IMR-90 (cell line): ENCODE measurements around the gene NLRP3. TPM values are rescaled to one million over a fixed set of nuclear protein-coding genes. Genes with fewer than 3 reads are reported as not detected.

Experiments used
- ATAC-seq: fragments of 200-7000 bp; cut with Tn5 transposase; 2 replicates; pipeline ENCODE4 v1.9.1; 2020; ENCODE audit warnings: low read depth, mild to moderate bottlenecking, moderate library complexity
- BruUV-seq: library from RNA; stranded (reverse); fragments of 400-500 nt; replicated peaks from 2 replicates; lab custom pipeline; 2021; lab: Mats Ljungman, UMichigan
- CTCF ChIA-PET: fragments of 300-600 bp; formaldehyde crosslinking; extraction: SDS; loops from one replicate; lab custom pipeline; 2021; ENCODE audit warnings: antibody characterized with exemption; lab: Yijun Ruan, JAX
- POLR2A ChIA-PET: fragments of 300-600 bp; sonication (Branson Sonifier 250); formaldehyde crosslinking; loops from one replicate; lab custom pipeline; 2022; ENCODE audit warnings: antibody characterized with exemption; ENCODE audit not compliant: unreplicated experiment; lab: Charles Lee
- DNase-seq: peaks from one replicate; pipeline ENCODE4 v3.0.0; 2013
- H2AFZ ChIP-seq: replicated peaks from 2 replicates; pipeline ENCODE3; 2013; ENCODE audit warnings: low read length, mild to moderate bottlenecking; ENCODE audit not compliant: poor library complexity
- H2AK5ac ChIP-seq: 2 replicates; pipeline ENCODE4 v1.6.1; 2013; ENCODE audit warnings: low read depth, low read length, inconsistent platforms
- H2AK9ac ChIP-seq: replicated peaks from 2 replicates; pipeline ENCODE3; 2013; ENCODE audit warnings: mild to moderate bottlenecking, low read depth, low read length, moderate library complexity; ENCODE audit not compliant: poor library complexity
- H2BK120ac ChIP-seq: 2 replicates; pipeline ENCODE4 v1.6.1; 2013; ENCODE audit warnings: low read depth, low read length, inconsistent platforms
- H2BK15ac ChIP-seq: 3 replicates; pipeline ENCODE4 v1.6.1; 2013; ENCODE audit warnings: low read depth, low read length, inconsistent platforms
- H2BK20ac ChIP-seq: 2 replicates; pipeline ENCODE4 v1.6.1; 2013; ENCODE audit warnings: low read depth, mild to moderate bottlenecking, inconsistent platforms, low read length, moderate library complexity
- H2BK5ac ChIP-seq: 2 replicates; pipeline ENCODE4 v1.6.1; 2013; ENCODE audit warnings: mild to moderate bottlenecking, low read depth, low read length, inconsistent platforms; ENCODE audit not compliant: poor library complexity, severe bottlenecking
- H3K14ac ChIP-seq: replicated peaks from 2 replicates; pipeline ENCODE4 v1.6.1; 2013; ENCODE audit warnings: low read depth, low read length, inconsistent platforms
- H3K18ac ChIP-seq: 2 replicates; pipeline ENCODE4 v1.6.1; 2013; ENCODE audit warnings: low read depth, low read length, control low read depth
- H3K23ac ChIP-seq: 2 replicates; pipeline ENCODE4 v1.6.1; 2013; ENCODE audit warnings: low read depth, low read length, inconsistent platforms
- H3K27ac ChIP-seq: 2 replicates; pipeline ENCODE4 v1.5.1; 2013; ENCODE audit warnings: mild to moderate bottlenecking, control low read depth, low read length; ENCODE audit not compliant: insufficient read depth
- H3K27me3 ChIP-seq: 2 replicates; pipeline ENCODE4 v1.6.1; 2013; ENCODE audit warnings: low read length; ENCODE audit not compliant: control insufficient read depth, insufficient read depth
- H3K36me3 ChIP-seq: 2 replicates; pipeline ENCODE4 v1.6.1; 2013; ENCODE audit warnings: low read length, mixed read lengths; ENCODE audit not compliant: control insufficient read depth, insufficient read depth
- H3K4ac ChIP-seq: 2 replicates; pipeline ENCODE4 v1.6.1; 2013; ENCODE audit warnings: low read depth, low read length, inconsistent platforms
- H3K4me1 ChIP-seq: 2 replicates; pipeline ENCODE4 v1.6.1; 2013; ENCODE audit warnings: low read length, mixed read lengths; ENCODE audit not compliant: control insufficient read depth, insufficient read depth
- H3K4me2 ChIP-seq: 2 replicates; pipeline ENCODE4 v1.6.1; 2013; ENCODE audit warnings: low read depth, mild to moderate bottlenecking, control low read depth, low read length, moderate library complexity
- H3K4me3 ChIP-seq: 2 replicates; pipeline ENCODE4 v1.5.1; 2013; ENCODE audit warnings: low read depth, mild to moderate bottlenecking, control low read depth, low read length, moderate library complexity; ENCODE audit not compliant: insufficient read depth
- H3K56ac ChIP-seq: 2 replicates; pipeline ENCODE4 v1.6.1; 2013; ENCODE audit warnings: low read length, inconsistent platforms; ENCODE audit not compliant: insufficient read depth; ENCODE audit errors: extremely low read depth
- H3K79me1 ChIP-seq, 2 experiments: 2 replicates each; pipeline ENCODE4 v1.6.1; 2013; ENCODE audit warnings: low read length in 2 of 2, inconsistent platforms in 1 of 2, low read depth in 1 of 2
- H3K9ac ChIP-seq: 2 replicates; pipeline ENCODE4 v1.6.1; 2013; ENCODE audit warnings: low read depth, low read length, control low read depth
- H3K9me1 ChIP-seq: 2 replicates; pipeline ENCODE4 v1.6.1; 2013; ENCODE audit warnings: low read length, inconsistent platforms; ENCODE audit not compliant: insufficient read depth
- H3K9me3 ChIP-seq: 2 replicates; pipeline ENCODE4 v1.6.1; 2013; ENCODE audit warnings: low read length; ENCODE audit not compliant: control insufficient read depth, insufficient read depth
- H4K20me1 ChIP-seq: 2 replicates; pipeline ENCODE4 v1.6.1; 2013; ENCODE audit warnings: low read length, inconsistent platforms; ENCODE audit not compliant: insufficient read depth
- H4K5ac ChIP-seq: 2 replicates; pipeline ENCODE4 v1.6.1; 2013; ENCODE audit warnings: mild to moderate bottlenecking, low read depth, low read length, control low read depth
- H4K8ac ChIP-seq, 2 experiments: 2 replicates each; pipeline ENCODE4 v1.6.1; 2013; ENCODE audit warnings: low read depth in 2 of 2, low read length in 2 of 2, control low read depth in 1 of 2, inconsistent platforms in 1 of 2
- H4K91ac ChIP-seq: 2 replicates; pipeline ENCODE4 v1.6.1; 2013; ENCODE audit warnings: low read depth, low read length, inconsistent platforms; ENCODE audit not compliant: insufficient read depth
- CEBPB ChIP-seq: IDR thresholded peaks from 2 replicates; pipeline ENCODE4 v1.6.1; 2012; ENCODE audit warnings: low read depth, low read length, improper control_type of control experiment
- CHD1 ChIP-seq: IDR thresholded peaks from 2 replicates; pipeline ENCODE4 v1.6.1; 2012; ENCODE audit warnings: low read depth, low read length, improper control_type of control experiment
- MXI1 ChIP-seq: IDR thresholded peaks from 2 replicates; pipeline ENCODE4 v1.6.1; 2012; ENCODE audit warnings: low read depth, mild to moderate bottlenecking, low read length, moderate library complexity, borderline replicate concordance
- RAD21 ChIP-seq: IDR thresholded peaks from 2 replicates; pipeline ENCODE4 v1.6.1; 2012; ENCODE audit warnings: low read length, improper control_type of control experiment
- RFX5 ChIP-seq: IDR thresholded peaks from 2 replicates; pipeline ENCODE4 v1.8.0; 2012; ENCODE audit warnings: low read depth, mild to moderate bottlenecking, low read length, moderate library complexity
- WGBS, 2 experiments: methylation state at CpG; one replicate each; pipeline versions ENCODE4 v1.1.5 to v1.1.7; 2013; ENCODE audit warnings: missing lambda C conversion rate in 2 of 2; ENCODE audit not compliant: insufficient read length in 1 of 2; ENCODE audit errors: extremely low coverage in 2 of 2; 5-methylcytosine and 5-hydroxymethylcytosine counted together
- dilution Hi-C: fragments of 300-500 bp; cut with HindIII; formaldehyde crosslinking; loops from one replicate; pipeline ENCODE4 v1.14.3; 2018; ENCODE audit warnings: low sequenced_read_pairs; ENCODE audit not compliant: unreplicated experiment
- in situ Hi-C: fragments of 300-500 bp; cut with MboI; formaldehyde crosslinking; loops from 3 replicates; pipeline ENCODE4 v1.14.3; 2019; ENCODE audit warnings: low sequenced_read_pairs, inconsistent platforms, mixed read lengths
- intact Hi-C: fragments of 100-400 bp; cut with micrococcal nuclease; formaldehyde crosslinking; loops from 2 replicates; pipeline ENCODE4 v1.10.0; 2022
- polyA plus RNA-seq, 3 experiments: library from polyadenylated mRNA; depleted of rRNA; stranded (reverse); fragments of >200 nt; gene quantifications; 2 replicates each; pipeline ENCODE4 v1.2.3, GENCODE V29; 2012; ENCODE audit warnings: low replicate concordance in 1 of 3
- total RNA-seq: library from RNA; depleted of rRNA; stranded (reverse); fragments of >200 nt; gene quantifications from 2 replicates; pipeline ENCODE4 v1.2.3, GENCODE V29; 2012
- TF ChIP-seq, protein P1 (sequence below): conservative IDR thresholded peaks from 2 replicates; pipeline ENCODE4 v1.5.1; 2012; ENCODE audit warnings: mild to moderate bottlenecking, low read depth, low read length, improper control_type of control experiment
- TF ChIP-seq, protein P2 (sequence below): fragments of 150-350 bp; IDR thresholded peaks from 2 replicates; pipeline ENCODE4 v1.6.1; 2017; ENCODE audit warnings: mild to moderate bottlenecking, antibody characterized with exemption, low read length, low read depth

Gene NLRP3
- total and polyA plus RNA-seq, 2 of the 4 experiments (the other 2 are of a cell fraction), result 0.18 TPM; not detected in 1

DNA sequence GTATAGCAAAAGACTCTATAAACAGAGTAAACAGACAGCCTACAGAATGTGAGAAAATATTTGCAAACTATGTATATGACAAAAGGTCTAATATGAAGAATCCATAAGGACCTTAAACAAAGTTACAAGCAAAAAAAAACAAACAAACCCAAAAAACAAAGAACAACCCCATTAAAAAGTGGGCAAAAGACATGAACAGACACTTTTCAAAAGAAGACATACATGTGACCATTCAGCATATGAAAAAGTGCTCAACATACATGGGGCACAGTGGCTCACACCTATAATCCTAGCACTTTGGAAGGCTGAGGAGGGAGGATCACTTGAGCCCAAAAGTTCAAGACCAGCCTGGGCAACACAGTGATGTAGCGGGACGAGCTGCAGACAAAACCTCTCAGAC, 59.8 kb downstream of the NLRP3 start:
- no peak overlapping the region for H4K8ac ChIP-seq
- no peak overlapping the region for H2BK5ac ChIP-seq
- ATAC-seq, result no peak
- H3K9me3 ChIP-seq, result peaks cover 7% of the 10 kb centered on the region; the same call in 1 of the 2 replicates
- no peak overlapping the region for H3K56ac ChIP-seq
- no peak overlapping the region for H2AK9ac ChIP-seq
- no peak overlapping the region for H3K9ac ChIP-seq
- intact Hi-C loops, result no loop called here
- WGBS, 2 experiments, result no CpG with 5 or more reads among the region's 2 CpGs
- H2AFZ ChIP-seq, result no peak overlapping the region
- H4K5ac ChIP-seq, result no peak overlapping the region
- no peaks in the 10 kb centered on the region for H3K4me1 ChIP-seq
- ChIA-PET CTCF (no interaction called here), POLR2A (no interaction called here)
- dilution Hi-C loops, result no loop called here
- TF ChIP-seq, protein P1, sequence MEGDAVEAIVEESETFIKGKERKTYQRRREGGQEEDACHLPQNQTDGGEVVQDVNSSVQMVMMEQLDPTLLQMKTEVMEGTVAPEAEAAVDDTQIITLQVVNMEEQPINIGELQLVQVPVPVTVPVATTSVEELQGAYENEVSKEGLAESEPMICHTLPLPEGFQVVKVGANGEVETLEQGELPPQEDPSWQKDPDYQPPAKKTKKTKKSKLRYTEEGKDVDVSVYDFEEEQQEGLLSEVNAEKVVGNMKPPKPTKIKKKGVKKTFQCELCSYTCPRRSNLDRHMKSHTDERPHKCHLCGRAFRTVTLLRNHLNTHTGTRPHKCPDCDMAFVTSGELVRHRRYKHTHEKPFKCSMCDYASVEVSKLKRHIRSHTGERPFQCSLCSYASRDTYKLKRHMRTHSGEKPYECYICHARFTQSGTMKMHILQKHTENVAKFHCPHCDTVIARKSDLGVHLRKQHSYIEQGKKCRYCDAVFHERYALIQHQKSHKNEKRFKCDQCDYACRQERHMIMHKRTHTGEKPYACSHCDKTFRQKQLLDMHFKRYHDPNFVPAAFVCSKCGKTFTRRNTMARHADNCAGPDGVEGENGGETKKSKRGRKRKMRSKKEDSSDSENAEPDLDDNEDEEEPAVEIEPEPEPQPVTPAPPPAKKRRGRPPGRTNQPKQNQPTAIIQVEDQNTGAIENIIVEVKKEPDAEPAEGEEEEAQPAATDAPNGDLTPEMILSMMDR, result no peak
- TF ChIP-seq RAD21 (no peak), CHD1 (no peak), RFX5 (no peak), CEBPB (no peak), MXI1 (no peak)
- TF ChIP-seq, protein P2, sequence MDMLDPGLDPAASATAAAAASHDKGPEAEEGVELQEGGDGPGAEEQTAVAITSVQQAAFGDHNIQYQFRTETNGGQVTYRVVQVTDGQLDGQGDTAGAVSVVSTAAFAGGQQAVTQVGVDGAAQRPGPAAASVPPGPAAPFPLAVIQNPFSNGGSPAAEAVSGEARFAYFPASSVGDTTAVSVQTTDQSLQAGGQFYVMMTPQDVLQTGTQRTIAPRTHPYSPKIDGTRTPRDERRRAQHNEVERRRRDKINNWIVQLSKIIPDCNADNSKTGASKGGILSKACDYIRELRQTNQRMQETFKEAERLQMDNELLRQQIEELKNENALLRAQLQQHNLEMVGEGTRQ, result no peak
- DNase-seq, result no peak
- no peak overlapping the region for H2AK5ac ChIP-seq
- no peaks in the 10 kb centered on the region for H3K79me1 ChIP-seq
- no peak overlapping the region for H3K4ac ChIP-seq
- H3K27me3 ChIP-seq, result no peaks in the 10 kb centered on the region
- H3K23ac ChIP-seq, result no peak overlapping the region
- H2BK120ac ChIP-seq, result no peak overlapping the region
- in situ Hi-C loops, result no loop called here
- H2BK15ac ChIP-seq, result no peak overlapping the region
- no peak overlapping the region for H2BK20ac ChIP-seq
- no peak overlapping the region for H4K91ac ChIP-seq
- BruUV-seq, result no TSS peak
- no peaks in the 10 kb centered on the region for H4K20me1 ChIP-seq
- H3K14ac ChIP-seq, result no peak overlapping the region
- no peaks in the 10 kb centered on the region for H3K9me1 ChIP-seq
- H3K4me3 ChIP-seq, result no peak overlapping the region
- no peak overlapping the region for H3K18ac ChIP-seq
- no peaks in the 10 kb centered on the region for H3K36me3 ChIP-seq
- no peak overlapping the region for H3K27ac ChIP-seq
- no peak overlapping the region for H3K4me2 ChIP-seq
